GM18867 (cell line): ENCODE results near the gene COMMD7.

ENCODE experiments used
- ATAC-seq: cut with Tn5 transposase; IDR thresholded peaks from one replicate; pipeline ENCODE4 v1.9.1; 2021; ENCODE audit warnings: mild to moderate bottlenecking, moderate library complexity; ENCODE audit not compliant: unreplicated experiment

Gene COMMD7

GRCh38 chr20:32652739-32653526, 90.3 kb downstream of the COMMD7 start:
- no peak for ATAC-seq
